Upper lobe of left lung (tissue), 6 donors: Measurements from ENCODE around the gene S100A5. TPM values are rescaled to one million over a fixed set of nuclear protein-coding genes. Genes with fewer than 3 reads are reported as not detected.
A peak's percentile ranks its signal among the peaks of the same experiment; 100 is the strongest.

Source experiments
- ATAC-seq, 2 donors: fragments of 200-7000 bp; cut with Tn5 transposase; one replicate each; pipeline ENCODE4 v1.9.1; 2022; ENCODE audit warnings: mild to moderate bottlenecking in 2 of 2, moderate library complexity in 2 of 2; ENCODE audit not compliant: low FRiP score in 2 of 2
- DNase-seq, 2 donors: peaks; one replicate each; pipeline ENCODE4 v3.0.0-alpha.2; 2019 to 2020
- H3K27ac ChIP-seq, 4 donors: fragments of 200-600 bp; sonication (generic); one replicate each; pipeline ENCODE4 v1.5.1; 2016 to 2019
- H3K27me3 ChIP-seq, 4 donors: fragments of 200-600 bp; sonication (generic); one replicate each; pipeline ENCODE4 v1.5.1; 2017 to 2019
- H3K36me3 ChIP-seq, 4 donors: fragments of 200-600 bp; sonication (generic); one replicate each; pipeline ENCODE4 v1.5.1; 2016 to 2019
- H3K4me1 ChIP-seq, 4 donors: fragments of 200-600 bp; sonication (generic); one replicate each; pipeline ENCODE4 v1.5.1; 2018 to 2019
- H3K4me3 ChIP-seq, 4 donors: fragments of 200-600 bp; sonication (generic); one replicate each; pipeline ENCODE4 v1.5.1; 2017 to 2019; ENCODE audit warnings: mild to moderate bottlenecking in 2 of 4, moderate library complexity in 1 of 4
- H3K9me3 ChIP-seq, 4 donors: fragments of 200-600 bp; sonication (generic); one replicate each; pipeline ENCODE4 v1.5.1; 2018 to 2019
- CTCF ChIP-seq, 6 experiments: fragments of 450-650 bp in 4 of 6; fragments of 200-600 bp in 2 of 6; sonication (generic) in 2 of 6; IDR thresholded peaks; one replicate each; pipeline ENCODE4 v1.5.1; 2016 to 2019; ENCODE audit warnings: antibody characterized with exemption in 6 of 6
- EP300 ChIP-seq, 4 donors: sonication (generic); formaldehyde crosslinking; IDR thresholded peaks; one replicate each; pipeline ENCODE4 v1.5.1; 2017; ENCODE audit warnings: antibody characterized with exemption in 4 of 4, control low read depth in 2 of 4
- POLR2A ChIP-seq, 4 donors: fragments of 450-650 bp; IDR thresholded peaks; one replicate each; pipeline ENCODE4 v1.5.1; 2016 to 2017; ENCODE audit warnings: antibody characterized with exemption in 4 of 4, mild to moderate bottlenecking in 2 of 4
- POLR2AphosphoS5 ChIP-seq, 2 donors: sonication (generic); formaldehyde crosslinking; IDR thresholded peaks; one replicate each; pipeline ENCODE4 v1.5.1; 2017; ENCODE audit warnings: antibody characterized with exemption in 2 of 2
- WGBS, 2 donors: methylation state at CpG; one replicate each; pipeline ENCODE4 v1.1.5; 2017 to 2018; 5-methylcytosine and 5-hydroxymethylcytosine counted together
- total RNA-seq, 6 donors: library from RNA; depleted of rRNA in 4 of 6; stranded (reverse); fragments of >200 nt in 4 of 6; gene quantifications; one replicate each; pipeline versions ENCODE4 v1.1.0 to v1.2.1, GENCODE V29; 2016 to 2021
- donor health status: DM: no; HTN: no; CAD: no; lungs with moderate emphysema.
- donor health status: DM: no; HTN: yes; CAD: no; lungs with severe emphysema.

S100A5 gene
- total RNA-seq, 6 donors from 2014 or later: not detected

DNA sequence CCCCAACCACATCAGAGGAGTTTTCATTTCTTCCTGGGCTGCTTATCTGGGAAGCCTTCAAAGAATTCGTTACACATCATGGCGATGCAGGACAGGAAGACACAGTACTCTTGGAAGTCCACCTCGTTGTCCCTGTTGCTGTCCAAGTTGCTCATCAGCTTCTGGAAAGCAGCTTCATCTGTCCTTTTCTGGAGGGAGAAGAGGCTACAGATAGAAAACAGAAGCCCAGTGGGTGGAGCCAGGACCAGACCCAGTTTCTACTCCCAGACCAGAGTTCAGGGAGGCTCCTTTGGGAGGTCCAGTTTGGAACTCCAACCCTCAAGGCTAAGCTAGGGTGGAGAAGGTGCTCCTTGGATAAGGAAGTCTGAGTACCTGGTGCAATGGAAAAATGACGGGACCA, 3.0 kb upstream of the S100A5 start:
- Histone ChIP-seq H3K4me1 (peaks cover 75 to 88% (median 78%) of the 10 kb centered on the region in 4 donors), H3K27me3 (no peaks in the 10 kb centered on the region), H3K9me3 (no peaks in the 10 kb centered on the region), H3K27ac (peak overlapping the region; percentile 79 to 94 (median 90)), H3K36me3 (peaks cover 0 to 16% (median 2%) of the 10 kb centered on the region in 4 donors), H3K4me3 (peak overlapping the region in 3 of 4 donors; percentile 48 to 59 (median 55))
- WGBS, 2 donors: 91 to 92% methylated on average over 4 of the region's 4 CpGs
- TF ChIP-seq POLR2AphosphoS5 (IDR thresholded peaks at IDR 0.05) (no peak), POLR2A (IDR thresholded peaks at IDR 0.05) (no peak), EP300 (IDR thresholded peaks at IDR 0.05) (no peak), CTCF (IDR thresholded peaks at IDR 0.05) (no peak)
- ATAC-seq (no peak), DNase-seq (no peak)

DNA sequence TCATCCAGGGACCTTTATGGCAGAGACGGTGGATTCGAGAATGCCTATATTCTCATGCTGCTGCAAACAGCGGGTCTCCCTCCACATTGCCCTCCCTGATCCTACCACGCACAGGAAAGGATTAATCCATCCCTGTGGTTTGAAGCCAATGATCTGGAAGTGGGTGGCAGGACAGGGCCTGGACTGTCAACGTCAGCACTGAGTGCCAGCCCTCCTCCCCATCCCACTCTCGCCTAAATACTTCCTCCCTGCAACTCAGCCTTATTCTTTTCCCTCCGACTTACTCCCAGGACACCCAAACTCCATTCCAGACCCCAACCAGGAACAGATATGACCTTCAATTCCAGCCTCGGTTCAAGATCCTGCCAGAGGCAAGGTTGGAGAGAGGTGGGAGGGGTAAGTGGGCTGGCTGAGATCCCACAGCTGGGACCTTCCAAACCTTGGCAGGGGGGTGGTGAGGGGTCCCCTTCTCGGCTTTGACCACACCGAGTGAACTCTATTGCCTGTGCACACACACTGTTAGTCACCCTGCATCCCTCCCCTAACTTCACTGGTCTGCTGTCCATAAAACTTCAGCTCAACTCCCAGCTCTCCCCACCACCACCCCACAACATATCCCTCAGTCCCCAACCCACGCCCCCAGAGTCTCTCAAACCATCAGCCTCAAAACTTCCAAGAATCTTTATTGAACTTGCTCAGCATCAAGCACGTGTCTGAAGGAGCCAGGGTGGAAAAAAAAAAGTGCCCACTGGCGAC, 2.4 kb upstream of the S100A5 start:
- Histone ChIP-seq H3K4me1 (peaks cover 70 to 82% (median 73%) of the 10 kb centered on the region in 4 donors), H3K9me3 (no peaks in the 10 kb centered on the region), H3K36me3 (peaks cover 0 to 16% (median 2%) of the 10 kb centered on the region in 4 donors), H3K27me3 (no peaks in the 10 kb centered on the region), H3K4me3 (peak overlapping the region in 1 of 4 donors; percentile 55), H3K27ac (peak overlapping the region; percentile 79 to 94 (median 90))
- no peak for TF ChIP-seq POLR2AphosphoS5 (IDR thresholded peaks at IDR 0.05)
- TF ChIP-seq CTCF (IDR thresholded peaks at IDR 0.05): no peak
- TF ChIP-seq POLR2A (IDR thresholded peaks at IDR 0.05): no peak
- no peak for TF ChIP-seq EP300 (IDR thresholded peaks at IDR 0.05)
- 80% methylated on average over 13 of the region's 13 CpGs for WGBS, 2 donors
- no peak for ATAC-seq
- no peak for DNase-seq

DNA sequence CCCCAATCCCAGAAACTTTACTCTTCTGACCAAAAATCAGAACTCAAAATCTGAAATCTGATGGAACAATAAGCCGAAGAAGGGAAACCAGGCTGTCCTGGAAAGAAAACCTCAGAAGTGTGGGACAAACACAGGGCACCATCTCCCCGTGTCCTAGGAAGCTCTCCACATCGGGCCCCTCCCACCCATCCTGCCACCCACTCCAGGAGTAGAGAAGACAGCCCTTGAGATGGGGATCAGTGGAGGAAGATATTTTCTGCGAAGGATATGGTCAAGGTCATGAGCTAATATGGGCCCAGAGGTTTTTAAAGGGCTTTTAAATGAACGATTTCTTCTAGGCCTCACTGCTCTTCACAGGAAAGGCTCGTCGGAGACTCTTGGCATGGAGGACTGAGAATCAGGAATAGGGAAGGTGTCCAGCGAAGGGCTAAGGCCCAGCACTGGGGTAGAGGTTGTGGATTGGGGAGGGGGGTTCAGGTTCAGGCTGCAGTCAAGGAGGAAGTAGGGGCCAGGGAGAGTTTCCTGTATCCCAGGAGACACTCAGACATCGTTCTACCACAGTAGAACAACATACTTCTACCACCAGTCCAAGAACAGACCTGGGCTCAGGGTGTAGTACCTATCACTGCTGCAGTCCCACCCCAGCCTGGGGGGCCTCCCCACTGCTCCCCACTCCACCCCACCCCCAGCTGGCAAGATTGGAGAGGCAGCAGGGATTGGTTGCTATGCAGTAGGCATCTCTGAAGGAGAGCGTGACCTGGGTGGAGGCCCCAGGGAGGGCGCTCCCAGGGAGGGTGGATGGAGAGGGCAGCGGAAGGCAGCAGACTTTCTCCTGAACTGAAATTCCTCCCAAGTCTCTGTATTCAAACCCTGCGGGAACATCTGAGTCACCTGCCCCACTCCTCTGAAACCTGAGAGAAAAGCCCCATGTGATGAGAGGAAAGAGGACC, 1.2 kb upstream of the S100A5 start:
- H3K4me1 ChIP-seq: peaks cover 64 to 74% (median 68%) of the 10 kb centered on the region in 4 donors
- TF ChIP-seq EP300 (IDR thresholded peaks at IDR 0.05): no peak
- no peak for TF ChIP-seq POLR2AphosphoS5 (IDR thresholded peaks at IDR 0.05)
- TF ChIP-seq POLR2A (IDR thresholded peaks at IDR 0.05): no peak
- TF ChIP-seq CTCF (IDR thresholded peaks at IDR 0.05): no peak
- ATAC-seq (no peak), DNase-seq (no peak)
- no peak overlapping the region for H3K4me3 ChIP-seq
- H3K27me3 ChIP-seq: no peaks in the 10 kb centered on the region
- peak overlapping the region; percentile 57 to 88 (median 78) for H3K27ac ChIP-seq
- H3K36me3 ChIP-seq: peaks cover 0 to 16% (median 2%) of the 10 kb centered on the region in 4 donors
- WGBS, 2 donors: 72 to 76% methylated on average over 12 to 13 of the region's 13 CpGs
- H3K9me3 ChIP-seq: no peaks in the 10 kb centered on the region

DNA sequence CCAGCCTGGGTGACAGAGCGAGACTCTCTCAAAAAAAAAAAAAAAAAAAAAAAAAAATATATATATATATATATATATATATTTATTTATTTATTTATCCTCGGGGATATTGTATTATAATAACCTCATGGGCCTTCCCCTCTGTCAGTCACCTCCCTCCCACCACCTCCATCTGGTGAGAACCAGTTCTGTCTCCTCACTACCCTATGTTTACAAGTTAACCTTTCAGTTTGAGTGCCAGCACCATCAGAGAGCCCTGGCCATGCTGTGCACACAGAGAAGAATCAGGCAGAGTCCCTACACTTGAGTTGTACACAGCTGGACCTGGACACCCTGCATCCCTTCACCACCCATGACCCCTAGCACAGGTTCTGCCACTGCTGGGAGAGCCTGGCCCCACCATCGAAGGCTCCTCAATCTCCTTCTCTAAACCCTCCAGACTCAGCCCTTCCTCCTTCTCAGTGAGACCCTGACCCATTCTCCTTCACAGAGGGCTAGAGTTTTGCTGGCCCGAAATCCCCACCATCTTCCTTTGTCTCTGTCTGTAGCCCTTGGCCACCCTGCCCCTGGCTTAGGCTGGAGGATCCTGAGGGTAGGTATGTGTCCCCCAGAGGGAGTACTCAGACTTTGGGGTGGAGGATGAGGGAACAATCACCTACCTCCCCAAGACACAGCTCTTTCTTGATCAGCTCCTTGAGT, 1.2 kb downstream of the S100A5 start:
- peaks cover 50 to 67% (median 57%) of the 10 kb centered on the region in 4 donors for H3K4me1 ChIP-seq
- no peak for TF ChIP-seq EP300 (IDR thresholded peaks at IDR 0.05)
- no peak for TF ChIP-seq POLR2A (IDR thresholded peaks at IDR 0.05)
- no peak for TF ChIP-seq CTCF (IDR thresholded peaks at IDR 0.05)
- no peak for TF ChIP-seq POLR2AphosphoS5 (IDR thresholded peaks at IDR 0.05)
- ATAC-seq (no peak), DNase-seq (no peak)
- H3K36me3 ChIP-seq: peaks cover 0 to 18% (median 3%) of the 10 kb centered on the region in 4 donors
- H3K27ac ChIP-seq: peak overlapping the region in 1 of 4 donors; percentile 88
- WGBS, 2 donors: 80 to 86% methylated on average over 4 of the region's 4 CpGs
- no peak overlapping the region for H3K4me3 ChIP-seq
- H3K9me3 ChIP-seq: no peaks in the 10 kb centered on the region
- H3K27me3 ChIP-seq: no peaks in the 10 kb centered on the region
